ENCODE results near the gene SHE. TPM values are rescaled to one million over a fixed set of nuclear protein-coding genes. Genes with fewer than 3 reads are reported as not detected.
A peak's percentile ranks its signal among the peaks of the same experiment; 100 is the strongest.

Gene SHE
- total RNA-seq, 4 donors from 2014 or later = 5.0 to 6.9 (median 6.2) TPM

DNA sequence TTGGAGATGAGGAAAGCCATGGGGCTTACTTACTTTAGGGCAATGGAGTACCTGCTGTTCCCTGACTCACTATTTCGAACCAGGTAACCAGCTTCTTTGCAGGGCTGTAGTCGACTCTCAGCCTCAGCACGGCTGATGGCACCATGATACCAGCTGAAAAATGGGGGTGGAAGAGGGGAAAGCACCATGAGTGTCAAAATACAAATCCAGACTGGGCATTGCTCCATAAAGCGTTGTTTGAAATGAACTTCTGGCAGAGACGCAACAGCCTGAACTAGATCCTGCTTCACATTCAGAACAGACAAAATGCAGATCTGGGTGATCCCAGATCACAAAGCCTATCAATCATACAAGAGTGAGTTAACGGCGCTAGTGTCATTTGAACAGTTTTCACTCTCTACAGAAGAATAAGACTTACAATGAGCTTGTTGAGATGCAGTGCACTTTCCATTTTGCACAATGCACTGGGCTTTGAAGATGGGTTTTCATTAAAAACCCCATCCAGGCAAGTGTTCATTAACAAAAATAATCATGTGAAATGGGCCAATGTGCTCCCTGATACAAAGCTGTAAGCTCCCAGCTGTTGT lies 16.2 kb downstream of the SHE start:
- H3K27ac ChIP-seq = peak overlapping the region in 3 of 4 donors; percentile 34 to 64 (median 52)
- H3K9me3 ChIP-seq = no peaks in the 10 kb centered on the region
- no peaks in the 10 kb centered on the region for H3K36me3 ChIP-seq
- intact Hi-C loops (cut with DNase I; ENCODE audit: low total_unique reads) = loop anchor here (5.0 kb wide), 1 partner anchor 36 kb away; no protein-coding TSS in a partner anchor
- H3K27me3 ChIP-seq = no peaks in the 10 kb centered on the region
- TF ChIP-seq, protein P1, sequence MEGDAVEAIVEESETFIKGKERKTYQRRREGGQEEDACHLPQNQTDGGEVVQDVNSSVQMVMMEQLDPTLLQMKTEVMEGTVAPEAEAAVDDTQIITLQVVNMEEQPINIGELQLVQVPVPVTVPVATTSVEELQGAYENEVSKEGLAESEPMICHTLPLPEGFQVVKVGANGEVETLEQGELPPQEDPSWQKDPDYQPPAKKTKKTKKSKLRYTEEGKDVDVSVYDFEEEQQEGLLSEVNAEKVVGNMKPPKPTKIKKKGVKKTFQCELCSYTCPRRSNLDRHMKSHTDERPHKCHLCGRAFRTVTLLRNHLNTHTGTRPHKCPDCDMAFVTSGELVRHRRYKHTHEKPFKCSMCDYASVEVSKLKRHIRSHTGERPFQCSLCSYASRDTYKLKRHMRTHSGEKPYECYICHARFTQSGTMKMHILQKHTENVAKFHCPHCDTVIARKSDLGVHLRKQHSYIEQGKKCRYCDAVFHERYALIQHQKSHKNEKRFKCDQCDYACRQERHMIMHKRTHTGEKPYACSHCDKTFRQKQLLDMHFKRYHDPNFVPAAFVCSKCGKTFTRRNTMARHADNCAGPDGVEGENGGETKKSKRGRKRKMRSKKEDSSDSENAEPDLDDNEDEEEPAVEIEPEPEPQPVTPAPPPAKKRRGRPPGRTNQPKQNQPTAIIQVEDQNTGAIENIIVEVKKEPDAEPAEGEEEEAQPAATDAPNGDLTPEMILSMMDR (IDR thresholded peaks at IDR 0.05 in 4 of 5, conservative IDR thresholded peaks at IDR 0.05 in 1 of 5) = no peak
- no peak for TF ChIP-seq POLR2A (IDR thresholded peaks at IDR 0.05)
- H3K4me1 ChIP-seq = peaks cover 8 to 26% of the 10 kb centered on the region in 2 donors
- ATAC-seq (no peak), DNase-seq (no peak)
- in situ Hi-C loops (cut with MboI; ENCODE audit: low sequenced_read_pairs in 4 of 4) = loop anchor here in 3 of 4 donors (10.0 kb wide), 1 partner anchor 59 kb away; no protein-coding TSS in a partner anchor
- no peak overlapping the region for H3K4me3 ChIP-seq

DNA sequence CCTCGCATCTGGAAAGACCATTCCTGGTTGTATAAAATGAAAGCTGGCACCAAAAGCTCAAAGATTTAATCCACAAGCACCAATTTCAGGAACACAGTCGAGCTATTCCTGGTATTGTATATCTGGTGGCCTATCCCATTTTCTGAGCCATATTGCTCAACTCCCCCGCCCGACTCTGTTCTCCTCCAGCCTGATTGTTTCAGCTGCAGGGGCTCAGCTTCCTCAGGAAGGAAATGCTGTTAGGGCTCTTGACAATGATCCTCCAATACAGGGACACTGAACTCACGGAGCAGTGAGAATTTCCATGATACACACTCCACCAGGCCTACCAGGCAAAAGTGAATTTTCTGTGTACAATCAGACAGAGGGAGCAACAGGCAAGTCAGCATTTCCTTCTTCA lies 17.1 kb downstream of the SHE start:
- in situ Hi-C loops (cut with MboI; ENCODE audit: low sequenced_read_pairs in 4 of 4) = loop anchor here in 3 of 4 donors (10.0 kb wide), 1 partner anchor 60 kb away; no protein-coding TSS in a partner anchor
- DNase-seq = peak in 1 of 2 donors; percentile 39
- peaks cover 8 to 28% of the 10 kb centered on the region in 2 donors for H3K4me1 ChIP-seq

DNA sequence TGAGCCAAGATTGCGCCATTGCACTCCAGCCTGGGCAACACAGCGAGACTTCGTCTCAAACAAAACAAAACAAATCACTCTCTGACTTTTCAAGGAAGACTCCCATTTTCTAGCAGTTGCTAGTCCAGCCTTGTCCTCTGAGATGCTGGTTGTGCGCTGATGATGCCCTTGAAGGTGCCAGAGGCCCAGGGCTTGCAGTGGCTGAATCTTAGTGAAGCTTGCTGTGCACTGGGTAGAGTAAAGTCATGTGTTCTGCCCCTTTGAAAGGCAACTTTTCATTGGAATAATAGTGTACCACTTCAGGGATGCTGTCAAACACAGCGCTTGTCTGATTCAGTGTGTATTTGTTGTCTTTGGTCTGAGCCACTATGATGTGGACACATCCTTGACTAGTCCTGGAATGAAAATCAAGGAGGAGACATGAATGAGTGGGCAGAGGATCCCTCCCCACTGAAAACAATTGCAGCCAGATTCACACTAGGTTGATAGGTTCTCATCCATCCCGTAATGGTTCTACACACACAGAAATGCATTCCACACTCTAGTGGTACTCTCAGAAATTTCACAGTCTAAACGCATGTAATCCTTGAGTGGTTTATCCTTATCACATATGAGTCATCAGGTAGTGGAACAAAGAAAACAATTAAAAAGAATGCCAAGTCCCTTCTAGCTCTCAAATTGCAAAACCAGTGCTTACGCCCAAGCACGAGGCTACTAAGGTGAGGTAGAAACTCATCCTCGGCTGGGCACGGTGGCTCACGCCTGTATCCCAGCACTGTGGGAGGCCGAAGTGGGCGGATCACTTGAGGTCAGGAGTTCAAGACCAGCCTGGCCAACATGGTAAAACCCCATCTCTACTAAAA lies 18.0 kb downstream of the SHE start:
- TF ChIP-seq, protein P1 (IDR thresholded peaks at IDR 0.05 in 4 of 5, conservative IDR thresholded peaks at IDR 0.05 in 1 of 5) = no peak
- no peak for TF ChIP-seq POLR2A (IDR thresholded peaks at IDR 0.05)
- peak overlapping the region; percentile 32 to 74 (median 57) for H3K27ac ChIP-seq

More for the DNA sequence above, 17.1 kb downstream of the SHE start:
- Histone ChIP-seq H3K27me3 (no peaks in the 10 kb centered on the region), H3K4me3 (no peak overlapping the region), H3K27ac (peak overlapping the region; percentile 32 to 74 (median 57)), H3K36me3 (no peaks in the 10 kb centered on the region), H3K9me3 (no peaks in the 10 kb centered on the region)
- TF ChIP-seq, protein P1 (IDR thresholded peaks at IDR 0.05 in 4 of 5, conservative IDR thresholded peaks at IDR 0.05 in 1 of 5) = no peak
- no peak for TF ChIP-seq POLR2A (IDR thresholded peaks at IDR 0.05)
- ATAC-seq = peak; percentile 62 to 80
- intact Hi-C loops (cut with DNase I; ENCODE audit: low total_unique reads) = loop anchor here (5.0 kb wide), 1 partner anchor 37 kb away; no protein-coding TSS in a partner anchor

DNA sequence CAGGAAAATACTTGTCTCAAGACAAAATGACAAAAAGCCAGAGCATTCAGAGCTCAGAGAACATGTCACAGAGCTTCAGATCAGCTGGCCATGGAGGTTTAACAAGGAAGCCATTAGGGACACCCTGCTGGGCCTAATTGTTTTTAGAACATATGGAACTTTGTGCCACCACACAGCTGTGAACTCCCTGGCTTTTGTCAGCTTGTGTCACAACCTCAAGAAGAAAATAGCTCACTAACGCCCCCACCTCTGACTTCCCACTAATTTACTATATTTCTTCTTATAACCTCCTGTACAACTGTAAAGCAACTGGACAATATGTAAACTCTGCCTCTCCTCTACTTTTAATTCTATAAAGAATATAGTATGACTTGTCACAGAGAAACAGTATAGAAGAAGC lies 21.2 kb downstream of the SHE start:
- H3K4me3 ChIP-seq = no peak overlapping the region
- ATAC-seq (no peak), DNase-seq (no peak)
- no peaks in the 10 kb centered on the region for H3K9me3 ChIP-seq
- no peaks in the 10 kb centered on the region for H3K27me3 ChIP-seq
- no peak for TF ChIP-seq POLR2A (IDR thresholded peaks at IDR 0.05)
- TF ChIP-seq, protein P1 (IDR thresholded peaks at IDR 0.05 in 4 of 5, conservative IDR thresholded peaks at IDR 0.05 in 1 of 5) = no peak
- intact Hi-C loops (cut with DNase I; ENCODE audit: low total_unique reads) = no loop called here
- peaks cover 3 to 20% of the 10 kb centered on the region in 2 donors for H3K4me1 ChIP-seq
- no peaks in the 10 kb centered on the region for H3K36me3 ChIP-seq
- peak overlapping the region in 2 of 4 donors; percentile 33 to 42 for H3K27ac ChIP-seq
- in situ Hi-C loops (cut with MboI; ENCODE audit: low sequenced_read_pairs in 4 of 4) = loop anchor here (5.0 to 10.0 kb wide), 2 partner anchors 64 to 71 kb away; no protein-coding TSS in a partner anchor

More for the DNA sequence above, 18.0 kb downstream of the SHE start:
- Histone ChIP-seq H3K36me3 (no peaks in the 10 kb centered on the region), H3K4me1 (peaks cover 8 to 28% of the 10 kb centered on the region in 2 donors), H3K27me3 (no peaks in the 10 kb centered on the region), H3K9me3 (no peaks in the 10 kb centered on the region), H3K4me3 (no peak overlapping the region)
- no peak for DNase-seq
- in situ Hi-C loops (cut with MboI; ENCODE audit: low sequenced_read_pairs in 4 of 4) = loop anchor here (5.0 to 10.0 kb wide), 2 partner anchors 61 to 68 kb away; no protein-coding TSS in a partner anchor
- intact Hi-C loops (cut with DNase I; ENCODE audit: low total_unique reads) = no loop called here
- peak; percentile 30 to 34 for ATAC-seq

All from gastrocnemius medialis (tissue), 4 donors.